SW 1271 (cell line): ENCODE data around the gene RBBP6.

Experiments
- DNase-seq, 2 experiments: peaks; one replicate each; lab custom pipeline; 2025; lab: John Stamatoyannopoulos, UW

The RBBP6 gene

DNA sequence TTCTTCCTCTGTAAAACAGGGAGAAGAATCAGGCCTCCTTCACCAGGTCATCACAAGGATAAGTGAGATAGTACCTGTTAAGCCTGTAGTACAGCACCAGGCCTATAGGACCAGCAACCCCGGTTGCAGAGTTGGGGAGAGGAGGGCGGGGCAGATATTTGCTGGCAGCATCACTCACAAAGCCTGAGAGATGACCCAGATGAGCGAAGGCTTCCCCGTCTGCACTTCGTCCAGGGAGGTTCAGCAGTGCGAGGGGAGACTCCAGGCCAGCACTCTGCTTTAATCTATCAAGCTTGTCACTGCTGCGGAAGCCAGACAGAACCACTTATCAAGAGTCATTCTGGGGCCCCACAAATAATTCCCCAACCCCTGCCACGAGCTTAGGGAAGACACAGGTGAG is 15.8 kb upstream of the RBBP6 start:
- no peak for DNase-seq

DNA sequence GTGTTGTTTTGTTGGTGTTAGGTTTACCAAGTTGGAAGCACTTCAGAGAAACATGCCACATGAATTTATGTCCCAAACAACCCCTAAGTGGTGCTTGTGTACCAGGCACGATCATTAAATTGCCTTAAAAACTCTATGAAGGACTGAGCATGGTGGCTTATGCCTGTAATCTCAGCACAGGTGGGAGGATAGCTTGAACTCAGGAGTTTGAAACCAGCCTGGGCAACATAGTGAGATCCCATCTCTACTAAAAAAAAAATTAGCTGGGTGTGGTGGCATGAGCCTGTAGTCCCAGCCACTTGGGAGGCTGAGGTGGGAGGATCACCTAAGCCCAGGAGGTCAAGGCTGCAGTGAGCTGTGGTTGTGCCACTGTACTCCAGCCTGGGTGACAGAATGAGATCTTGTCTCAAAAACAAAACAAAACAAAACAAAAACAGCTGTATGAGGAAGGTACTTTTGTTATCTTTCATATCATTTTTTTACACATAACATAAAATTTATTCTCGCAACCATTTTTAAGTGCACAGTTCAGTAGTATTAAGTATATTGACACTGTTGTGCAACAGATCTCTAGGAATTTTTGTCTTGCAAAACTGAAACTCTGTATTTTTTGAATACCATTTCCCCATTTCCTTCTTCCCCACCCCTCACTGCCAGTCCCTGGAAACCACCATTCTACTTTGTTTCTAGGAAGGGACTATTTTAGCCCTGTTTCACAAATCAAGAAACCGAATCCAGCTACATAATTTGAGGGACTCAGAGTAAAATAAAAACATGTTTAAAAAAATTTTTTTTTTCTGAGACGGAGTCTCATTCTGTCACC is 14.3 kb upstream of the RBBP6 start:
- DNase-seq = no peak

DNA sequence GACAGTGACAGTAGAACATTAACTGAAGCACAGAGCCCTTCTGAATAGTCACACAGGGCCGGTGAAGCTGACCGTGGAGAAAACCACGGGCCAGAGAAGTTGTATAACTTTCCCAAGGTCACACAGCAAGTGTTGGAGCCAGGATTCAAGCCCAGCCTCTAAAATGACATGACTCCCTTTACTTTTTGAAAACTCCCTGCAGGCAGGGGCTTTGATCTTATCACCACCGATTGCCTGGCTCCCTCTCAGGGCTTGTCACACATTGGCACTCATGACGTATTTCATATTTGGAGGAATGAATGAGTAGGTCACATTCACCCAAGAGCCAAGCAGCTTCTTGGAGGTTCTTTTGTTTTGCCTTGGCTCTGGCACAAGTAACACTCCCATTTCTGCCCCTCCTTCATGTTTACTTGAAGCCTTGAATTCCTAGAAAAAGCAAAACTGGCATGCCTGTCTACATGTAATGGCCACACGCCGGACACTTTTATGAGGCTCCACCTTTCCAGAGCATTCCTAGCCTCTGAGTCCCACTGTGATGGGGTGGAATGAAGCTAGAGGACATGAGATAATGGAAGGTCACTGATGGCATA is 13.3 kb upstream of the RBBP6 start:
- DNase-seq = no peak

DNA sequence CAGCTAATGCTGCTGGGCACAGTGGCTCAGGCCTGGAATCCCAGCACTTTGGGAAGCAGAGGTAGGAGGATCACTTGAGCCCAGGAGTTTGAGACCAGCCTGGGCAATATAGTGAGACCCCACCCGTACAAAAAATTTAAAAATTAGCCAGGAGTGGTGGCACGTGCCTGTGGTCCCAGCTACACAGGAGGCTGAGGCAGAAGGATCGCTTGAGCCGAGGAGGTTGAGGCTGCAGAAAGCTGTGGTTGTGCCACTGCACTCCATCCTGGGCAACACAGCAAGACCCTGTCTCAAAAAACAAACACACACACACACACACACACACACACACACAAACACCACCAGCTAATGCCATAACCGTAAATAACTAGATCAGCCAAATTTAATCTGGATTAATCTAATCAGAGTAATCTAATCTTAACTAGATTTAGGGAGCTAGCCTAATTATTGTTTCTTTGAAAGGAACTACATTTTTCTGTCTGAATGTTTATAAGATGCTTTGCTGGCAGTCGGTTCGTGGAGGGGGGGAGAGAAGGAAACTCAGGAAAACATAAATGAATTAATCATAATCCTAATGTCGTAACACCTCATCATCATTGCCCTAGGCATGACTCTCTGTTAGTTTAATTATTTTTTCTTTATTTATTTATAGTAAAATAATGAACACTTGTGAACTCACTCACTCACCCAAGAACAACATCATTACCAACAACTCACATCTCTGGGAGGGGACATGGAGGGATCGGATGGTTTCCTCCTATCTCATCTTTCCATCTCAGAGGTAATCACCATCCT is 12.5 kb upstream of the RBBP6 start:
- no peak for DNase-seq

DNA sequence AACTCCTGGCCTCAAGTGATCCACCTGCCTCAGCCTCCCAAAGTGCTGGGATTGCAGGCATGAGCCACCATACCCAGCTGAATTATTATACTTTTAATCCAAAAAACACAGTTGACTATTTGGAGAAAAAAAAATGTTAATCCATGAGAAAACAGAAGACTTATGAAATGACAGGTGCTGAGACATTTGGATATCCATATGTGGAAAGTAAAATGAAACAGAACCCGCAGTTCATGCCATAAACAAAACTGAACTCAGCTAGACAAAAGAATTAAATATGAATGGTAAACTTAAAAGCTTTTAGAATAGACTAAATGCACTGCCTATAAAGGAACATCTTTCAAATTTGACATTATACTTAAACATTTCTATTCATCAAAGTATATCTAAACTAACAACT is 8.2 kb upstream of the RBBP6 start:
- DNase-seq = no peak

DNA sequence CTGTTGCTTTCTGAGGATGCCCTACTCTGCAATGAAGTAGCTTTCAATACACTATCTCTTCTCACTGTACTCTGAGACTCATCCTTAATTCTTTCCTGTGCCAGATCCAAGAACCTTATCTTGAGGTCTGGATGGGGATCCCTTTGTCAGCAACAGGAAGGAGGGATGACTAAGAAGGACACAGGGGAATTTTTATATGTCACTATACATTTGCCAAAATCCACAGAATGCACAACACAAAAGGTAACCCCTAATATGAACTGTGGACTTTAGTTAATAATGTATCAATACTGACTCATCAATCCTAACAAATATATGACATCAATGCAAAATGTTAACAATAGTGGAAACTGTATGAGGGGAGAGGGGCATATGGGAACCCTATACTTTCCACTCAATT is 4.7 kb upstream of the RBBP6 start:
- no peak for DNase-seq

DNA sequence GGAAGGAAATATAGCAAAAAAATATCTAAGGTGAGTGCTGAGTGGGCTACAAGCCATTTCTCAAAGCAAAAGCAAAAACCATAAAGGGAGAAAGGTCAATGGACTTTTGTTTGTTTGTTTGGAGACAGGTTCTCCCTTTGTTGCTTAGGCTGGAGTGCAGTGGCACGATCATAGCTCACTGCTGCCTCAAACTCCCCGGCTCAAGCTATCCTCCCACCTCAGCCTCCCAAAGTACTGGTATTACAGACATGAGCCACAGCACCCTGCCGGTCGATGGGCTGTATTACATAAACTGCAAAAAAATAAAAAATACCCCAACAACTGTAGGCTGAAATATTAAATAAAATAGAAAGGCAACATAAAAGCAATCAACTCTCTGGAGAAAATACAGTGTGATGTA is 3.5 kb upstream of the RBBP6 start:
- no peak for DNase-seq

DNA sequence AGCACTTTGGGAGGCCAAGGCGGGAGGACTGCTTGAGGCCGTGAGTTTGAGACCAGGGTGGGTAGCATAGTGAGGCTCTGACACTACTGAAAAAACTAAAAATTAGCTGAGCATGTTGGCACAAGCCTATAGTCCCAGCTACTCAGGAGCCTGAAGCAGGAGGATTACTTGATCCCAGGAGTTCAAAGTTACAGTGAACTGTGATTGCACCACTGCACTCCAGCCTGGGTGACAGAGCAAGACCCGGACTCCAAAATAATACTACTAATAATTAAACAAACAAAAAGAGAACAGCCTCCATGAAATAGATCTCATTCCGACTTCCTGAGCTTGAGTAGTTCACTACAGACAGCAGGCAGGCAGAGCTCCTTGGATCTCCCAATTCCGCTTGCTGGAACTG is 2.7 kb upstream of the RBBP6 start:
- DNase-seq = no peak

DNA sequence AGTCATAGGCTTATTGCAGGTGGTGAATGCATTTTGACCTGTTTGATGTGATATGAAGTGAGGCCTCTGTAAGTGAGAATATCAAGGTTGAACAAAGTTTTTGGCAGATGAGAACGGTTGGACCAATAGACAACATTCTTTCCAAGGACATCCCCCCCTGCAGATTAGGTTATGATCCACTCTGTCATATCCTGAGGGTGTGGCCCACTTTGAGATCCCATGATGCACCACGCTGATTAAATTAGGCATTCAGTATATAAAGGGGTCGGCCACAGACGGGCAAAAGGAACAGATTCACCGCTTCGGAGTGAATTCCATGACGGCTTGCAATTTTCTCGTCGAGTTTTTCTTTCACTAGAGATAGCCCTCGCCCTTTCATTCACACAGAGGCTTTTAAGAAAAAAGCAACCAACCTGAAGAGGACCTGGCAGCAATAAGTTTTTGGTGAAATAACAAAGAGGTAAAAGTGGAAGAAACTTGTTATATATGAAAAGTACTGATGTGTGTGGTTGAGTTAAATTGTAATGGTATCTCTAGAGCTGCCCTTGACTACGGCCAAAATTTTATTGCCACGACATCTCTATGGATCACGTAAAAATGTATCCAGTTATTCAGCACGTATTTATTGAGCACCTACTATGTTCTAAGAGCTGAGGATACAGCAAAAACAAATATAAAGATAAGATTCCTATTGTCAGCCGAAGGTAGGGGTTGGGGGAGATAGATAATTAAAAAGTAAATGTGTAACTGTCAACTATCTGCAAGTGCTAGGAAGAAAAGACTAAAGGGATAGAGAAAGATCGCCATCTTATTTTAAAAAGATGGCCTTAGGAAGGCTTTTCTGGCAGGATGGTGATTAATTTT is 1.7 kb upstream of the RBBP6 start:
- DNase-seq = no peak

DNA sequence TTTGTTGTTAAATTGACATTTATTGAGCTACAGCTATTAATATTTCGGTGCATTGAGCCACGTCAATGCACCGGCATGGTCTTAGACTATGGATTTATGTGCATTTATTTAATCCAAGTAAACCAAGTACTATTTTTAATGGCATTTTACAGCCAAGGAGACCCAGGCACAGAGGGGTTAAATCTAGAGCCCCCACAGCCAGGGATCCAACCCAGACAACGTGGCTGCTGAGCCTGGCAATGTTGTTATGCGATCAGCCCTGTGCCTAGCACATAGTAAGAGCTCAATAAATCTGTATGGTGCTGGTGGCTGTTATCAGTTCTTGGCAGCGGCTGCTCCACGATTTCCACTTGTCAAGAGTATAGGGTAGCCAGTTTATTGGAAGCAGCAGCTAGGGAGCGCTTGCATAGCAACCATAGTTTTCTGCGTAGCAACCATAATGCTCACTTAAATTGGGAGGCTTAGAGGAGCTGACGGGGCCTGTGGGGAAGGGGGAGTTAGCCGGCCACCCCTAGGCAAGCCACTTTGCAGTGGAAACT is 541 bp upstream of the RBBP6 start:
- peak in 1 of 2 experiments; percentile 83 for DNase-seq

DNA sequence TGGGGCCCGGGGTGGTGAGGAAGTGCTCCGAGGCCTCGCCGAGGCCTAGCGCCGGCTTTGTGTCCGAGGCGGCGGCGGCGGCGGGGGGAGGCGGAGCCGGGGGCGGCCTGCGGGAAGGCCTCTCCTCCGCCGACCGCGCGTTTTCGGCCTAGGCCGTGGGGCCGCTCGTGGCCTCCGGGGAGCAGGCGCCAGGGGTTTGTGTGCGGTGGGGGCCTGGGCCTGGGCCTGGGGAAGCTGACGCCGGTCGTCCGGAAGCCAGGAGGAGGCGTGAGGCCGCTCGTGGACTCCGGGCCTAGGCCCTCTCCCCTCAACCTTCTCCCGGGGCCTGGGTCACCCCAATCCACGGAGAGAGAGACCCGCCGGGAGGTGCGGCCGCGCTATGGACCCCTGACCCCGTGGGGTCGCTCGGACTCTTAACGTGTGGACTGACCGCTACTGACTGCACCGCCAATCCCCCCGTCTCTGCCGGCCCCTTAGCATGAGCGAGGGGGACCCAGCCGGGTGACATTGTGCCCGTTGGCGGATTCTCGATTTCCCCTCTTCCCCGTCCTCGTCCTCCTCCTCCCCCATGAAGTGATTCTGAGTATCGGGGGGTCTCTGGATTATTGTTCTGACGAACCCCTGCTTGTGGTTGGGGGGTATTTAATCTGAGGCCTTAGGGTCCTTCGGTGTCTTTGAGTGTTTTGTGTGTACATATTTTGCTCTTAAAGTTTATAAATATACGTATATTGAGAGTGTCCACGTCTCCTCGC is 660 bp downstream of the RBBP6 start:
- DNase-seq = no peak

DNA sequence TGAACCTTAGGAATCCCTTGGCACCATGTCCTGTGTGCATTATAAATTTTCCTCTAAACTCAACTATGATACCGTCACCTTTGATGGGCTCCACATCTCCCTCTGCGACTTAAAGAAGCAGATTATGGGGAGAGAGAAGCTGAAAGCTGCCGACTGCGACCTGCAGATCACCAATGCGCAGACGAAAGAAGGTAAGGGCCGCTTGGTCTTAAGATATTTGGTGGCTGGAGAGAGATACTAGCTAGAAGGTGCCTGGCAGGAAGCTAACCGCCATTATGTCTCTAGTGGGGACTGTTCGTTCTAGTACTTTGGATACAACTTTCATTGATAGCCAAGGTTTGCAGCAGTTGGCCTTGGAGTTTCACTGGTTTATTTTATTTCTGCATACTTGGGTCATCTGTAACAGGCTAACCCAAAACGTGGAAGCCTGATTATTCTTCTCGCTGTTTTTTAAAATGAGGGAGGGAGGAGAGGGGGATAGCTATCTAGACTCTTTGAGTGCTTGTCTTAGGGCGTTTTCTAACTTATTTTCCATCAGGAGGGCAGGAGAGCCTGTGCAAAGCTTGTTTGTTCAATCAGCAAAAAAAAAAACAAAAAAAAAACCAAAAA is 1.3 kb downstream of the RBBP6 start:
- DNase-seq = peak in 1 of 2 experiments; percentile 30

DNA sequence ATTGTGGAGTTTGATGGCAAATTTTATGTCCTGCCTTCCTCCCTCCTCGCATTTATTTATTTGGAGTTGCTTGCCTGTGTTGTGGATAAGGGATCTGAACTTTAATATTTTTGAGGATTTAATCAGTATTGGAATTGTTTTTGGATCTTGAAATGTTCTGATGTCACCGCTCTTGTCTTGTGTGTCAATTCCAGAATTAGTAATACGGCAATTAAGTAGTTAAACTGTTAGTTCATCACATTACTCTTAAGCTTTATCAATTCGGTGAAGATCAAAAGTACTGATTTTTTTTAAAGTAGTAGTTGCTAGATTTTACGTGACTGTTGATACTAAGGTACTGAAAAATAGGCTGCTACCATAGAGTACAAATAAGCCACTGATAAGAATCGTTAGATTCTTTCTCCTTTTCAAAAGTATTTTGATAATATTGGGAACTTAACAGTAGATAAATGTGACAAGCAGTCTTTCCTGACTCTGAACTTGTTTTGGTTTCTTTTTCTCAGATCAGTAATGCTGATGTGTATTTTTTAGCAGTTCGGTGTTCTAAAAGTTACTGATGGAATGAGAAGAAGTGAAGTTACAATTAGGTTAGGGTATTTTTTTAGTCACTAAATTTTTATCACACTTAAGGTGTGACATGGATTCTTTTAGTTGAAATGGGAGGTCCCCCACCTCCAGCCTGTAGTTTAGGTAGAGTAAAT is 2.0 kb downstream of the RBBP6 start:
- no peak for DNase-seq

DNA sequence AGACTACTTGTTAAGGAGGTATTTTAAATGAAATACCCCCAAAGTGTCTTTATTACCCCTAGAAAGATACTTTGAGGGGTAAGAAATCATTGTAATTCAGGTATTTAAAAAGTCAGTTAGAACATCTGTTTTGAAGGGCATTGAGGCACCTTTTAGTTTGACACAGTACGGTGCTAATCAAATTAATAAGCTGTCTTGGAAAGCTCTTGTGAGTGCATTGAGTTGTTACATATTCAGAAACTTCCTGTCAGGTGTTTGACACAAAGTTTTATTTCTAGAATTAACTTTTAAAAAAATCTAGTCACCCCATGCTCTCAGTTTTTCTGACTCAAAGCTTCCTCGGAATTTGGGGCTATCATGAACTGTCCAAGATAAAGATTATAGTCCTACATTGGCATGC is 4.6 kb downstream of the RBBP6 start:
- no peak for DNase-seq

DNA sequence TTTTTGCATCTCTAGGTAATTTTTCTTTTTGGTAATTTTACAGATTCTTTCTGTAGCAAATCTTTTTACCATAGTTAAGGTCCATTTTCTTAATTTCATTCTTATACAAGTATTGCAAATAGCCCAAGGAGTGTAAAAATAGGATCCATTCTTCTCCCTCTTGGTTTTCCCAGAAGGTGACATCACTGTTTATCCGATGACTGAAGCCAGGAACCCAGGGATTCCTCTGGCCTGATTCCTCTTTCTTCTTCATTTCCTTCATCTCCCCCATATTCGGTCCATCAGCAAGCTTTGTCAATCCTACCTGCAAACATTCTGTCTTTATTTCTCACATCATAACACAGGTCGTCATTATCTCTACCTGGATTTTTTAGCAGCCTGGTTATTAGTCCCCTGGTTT is 5.3 kb downstream of the RBBP6 start:
- no peak for DNase-seq

DNA sequence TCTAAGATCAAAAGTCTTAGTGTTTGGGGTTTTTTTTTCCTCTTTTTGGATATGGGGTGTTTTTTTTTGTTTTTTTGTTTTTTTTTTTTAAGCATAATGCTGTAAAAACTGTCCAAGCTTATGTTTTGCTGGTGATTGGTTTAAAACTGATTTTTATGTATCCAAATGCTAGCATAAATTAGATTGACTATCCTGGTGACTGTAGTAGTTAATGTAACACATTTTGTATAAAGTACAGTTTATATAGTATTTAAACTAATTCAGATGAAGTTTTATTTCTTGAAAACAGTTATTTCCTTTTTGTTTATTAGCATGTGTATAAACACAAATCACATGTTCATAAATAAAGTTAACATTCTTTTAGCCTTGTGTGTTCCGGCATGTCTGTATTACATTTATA is 10.9 kb downstream of the RBBP6 start:
- no peak for DNase-seq

DNA sequence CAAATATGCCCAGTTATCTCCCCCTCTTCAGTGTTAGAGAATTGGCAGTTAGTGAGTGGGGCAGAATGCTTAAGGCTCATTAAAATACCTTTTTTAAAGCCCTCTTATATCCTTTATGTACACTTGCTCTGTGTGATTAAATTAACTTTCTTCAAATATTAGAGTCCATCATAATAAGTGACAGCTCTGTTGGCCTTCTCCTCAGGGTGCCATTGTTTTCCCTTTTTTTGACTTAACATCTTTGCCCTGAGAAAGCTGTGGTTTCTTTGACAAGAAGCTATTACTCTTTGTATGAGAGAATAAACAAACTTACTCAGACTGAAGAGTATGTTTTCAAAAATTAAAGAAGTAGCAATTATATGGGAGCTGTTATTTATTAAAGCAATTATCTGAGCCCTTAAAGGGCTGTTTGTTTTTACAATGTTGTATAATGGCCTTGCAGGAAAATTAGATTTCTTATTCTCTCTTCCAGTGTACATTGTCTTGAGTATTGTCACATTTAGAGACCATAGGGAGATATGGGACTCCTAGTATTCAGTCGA is 13.4 kb downstream of the RBBP6 start:
- no peak for DNase-seq

DNA sequence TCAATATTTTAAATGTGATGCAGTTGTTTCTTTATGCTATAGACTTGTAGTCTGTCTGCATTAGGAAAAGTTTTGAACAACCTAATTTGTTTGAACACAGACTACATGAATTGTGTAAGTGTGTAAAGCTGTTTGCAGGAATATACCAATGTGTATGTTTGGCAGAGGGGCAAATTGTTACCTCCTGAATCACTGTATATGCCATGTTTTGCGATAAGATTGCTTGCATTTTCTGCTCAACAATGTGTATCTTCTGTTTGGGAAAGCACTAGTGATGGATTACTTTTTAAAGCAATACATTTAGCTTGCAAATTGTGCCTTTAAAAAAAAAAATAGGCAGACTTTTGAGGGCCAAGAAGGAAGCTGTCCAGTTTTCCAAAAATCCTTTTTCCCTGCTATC is 14.6 kb downstream of the RBBP6 start:
- DNase-seq = no peak

DNA sequence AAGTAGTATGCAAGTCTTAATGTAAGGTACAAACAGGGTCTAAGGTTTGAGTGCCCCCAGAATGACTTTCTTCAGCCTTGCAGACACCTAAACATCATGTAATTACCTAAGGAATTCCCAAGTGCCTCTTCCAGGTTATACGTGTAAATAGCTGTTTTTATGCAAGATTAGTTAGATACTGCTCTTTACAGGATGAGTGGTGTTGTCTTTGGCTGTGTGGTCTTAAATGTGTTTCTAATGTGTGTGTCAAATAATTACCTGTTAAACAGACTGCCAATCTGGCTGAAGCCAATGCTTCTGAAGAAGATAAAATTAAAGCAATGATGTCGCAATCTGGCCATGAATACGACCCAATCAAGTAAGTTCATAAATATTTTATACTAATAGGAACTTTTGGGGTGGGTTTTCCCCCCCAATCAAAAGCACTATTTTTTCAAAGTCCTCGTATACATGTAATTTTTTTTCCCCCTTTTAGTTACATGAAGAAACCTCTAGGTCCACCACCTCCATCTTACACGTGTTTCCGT is 16.0 kb downstream of the RBBP6 start:
- no peak for DNase-seq

DNA sequence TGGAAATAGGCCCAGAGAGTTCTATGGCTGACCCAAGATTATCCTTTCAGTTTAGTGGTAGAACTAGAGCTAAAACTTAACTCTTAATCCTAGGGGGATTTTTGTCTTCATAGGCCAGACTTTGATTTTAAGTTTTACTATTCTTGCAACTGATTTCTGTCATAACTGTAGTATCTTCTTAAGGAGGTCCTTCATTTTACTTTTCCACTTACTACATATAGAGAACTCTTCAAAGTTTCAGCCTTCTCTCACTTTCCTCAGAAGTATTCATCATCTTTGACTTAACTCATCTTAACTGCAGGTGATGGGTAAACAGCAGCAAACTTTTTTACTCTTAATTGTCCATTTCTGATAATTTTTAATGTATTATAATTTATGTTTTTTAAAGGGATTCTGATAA is 23.4 kb downstream of the RBBP6 start:
- no peak for DNase-seq
